Mucosa of descending colon (tissue), 3 donors: ENCODE data around the gene PCDH9. TPM values are rescaled to one million over a fixed set of nuclear protein-coding genes. Genes with fewer than 3 reads are reported as not detected.

Experiments used
- ATAC-seq: fragments of 200-7000 bp; cut with Tn5 transposase; one replicate; pipeline ENCODE4 v1.9.1; 2020; ENCODE audit warnings: mild to moderate bottlenecking, moderate library complexity
- DNase-seq, 3 donors: peaks; one replicate each; pipeline ENCODE4 v3.0.0-alpha.2; 2020
- H3K36me3 ChIP-seq: fragments of 200-600 bp; one replicate; pipeline ENCODE4 v1.8.0; 2021; ENCODE audit warnings: low read depth, mild to moderate bottlenecking
- H3K4me1 ChIP-seq: fragments of 200-600 bp; one replicate; pipeline ENCODE4 v1.8.0; 2021; ENCODE audit warnings: low read depth, mild to moderate bottlenecking
- H3K4me3 ChIP-seq: fragments of 200-600 bp; one replicate; pipeline ENCODE4 v1.8.0; 2021; ENCODE audit warnings: mild to moderate bottlenecking
- H3K9me3 ChIP-seq: fragments of 200-600 bp; one replicate; pipeline ENCODE4 v1.8.0; 2021; ENCODE audit warnings: mild to moderate bottlenecking
- CTCF ChIP-seq: fragments of 200-600 bp; IDR thresholded peaks from one replicate; pipeline ENCODE4 v1.8.0; 2022; ENCODE audit warnings: antibody characterized with exemption, mild to moderate bottlenecking
- intact Hi-C, 2 donors: fragments of 100-400 bp; cut with DNase I in 1 of 2; cut with micrococcal nuclease in 1 of 2; formaldehyde crosslinking; loops; one replicate each; pipeline versions ENCODE4 v1.11.0 to v1.11.1; 2022; cut with DNase I, micrococcal nuclease
- total RNA-seq, 3 donors: library from RNA; stranded (reverse); fragmentation: NEBNext Ultra II Directional in 2 of 3; extraction: Animal tissue kit (Norgen Biotek cat#: 25700) in 2 of 3; gene quantifications; one replicate each; pipeline versions ENCODE4 v1.2.1 to v1.2.4, GENCODE V29; 2021 to 2023
- donor health status: DM: no; HTN: no; CAD: no; lungs with moderate emphysema.
- donor health status: DM: no; HTN: no; CAD: no.
- donor health status: DM: no; HTN: yes; CAD: no.

The PCDH9 gene
- total RNA-seq, 3 donors from 2014 or later: 0.58 to 5.0 (median 0.80) TPM

DNA sequence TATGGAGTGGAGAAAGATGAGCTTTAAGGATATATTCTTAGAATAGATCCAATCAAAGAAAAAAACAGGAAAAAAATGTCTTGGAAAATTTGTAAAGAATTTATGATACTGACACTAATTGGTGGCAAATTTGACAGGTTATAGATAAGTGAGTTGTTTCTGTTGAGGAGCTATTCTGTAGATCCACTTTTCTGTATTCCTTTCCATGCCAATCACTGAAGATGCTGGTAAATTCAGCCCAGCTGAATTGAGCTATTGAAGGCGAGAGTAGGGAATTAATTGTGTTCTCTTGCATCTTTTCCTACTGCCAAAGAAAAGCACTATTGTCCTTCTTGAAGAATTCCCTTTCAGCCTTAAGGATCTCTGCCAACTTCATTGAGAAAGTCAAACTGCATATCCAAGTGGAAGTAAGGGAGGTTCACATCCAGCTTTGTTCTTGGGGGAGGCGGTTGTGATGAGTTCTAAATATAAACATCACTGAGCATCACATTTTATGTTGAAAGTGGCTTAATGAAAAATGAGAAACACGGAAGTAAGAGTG is 113.1 kb downstream of the PCDH9 start:
- no peaks in the 10 kb centered on the region for H3K9me3 ChIP-seq
- no peaks in the 10 kb centered on the region for H3K36me3 ChIP-seq
- DNase-seq (no peak), ATAC-seq (no peak)
- TF ChIP-seq CTCF: no peak
- H3K4me1 ChIP-seq: no peaks in the 10 kb centered on the region
- intact Hi-C loops: no loop called here
- no peak overlapping the region for H3K4me3 ChIP-seq

- intact Hi-C loops: no loop called here
- H3K9me3 ChIP-seq: no peaks in the 10 kb centered on the region
- no peaks in the 10 kb centered on the region for H3K36me3 ChIP-seq
- ATAC-seq (no peak), DNase-seq (no peak)
- no peaks in the 10 kb centered on the region for H3K4me1 ChIP-seq
- H3K4me3 ChIP-seq: no peak overlapping the region
- TF ChIP-seq CTCF: no peak
Measured at GRCh38 chr13:67107979-67108378, 122.2 kb downstream of the PCDH9 start.

DNA sequence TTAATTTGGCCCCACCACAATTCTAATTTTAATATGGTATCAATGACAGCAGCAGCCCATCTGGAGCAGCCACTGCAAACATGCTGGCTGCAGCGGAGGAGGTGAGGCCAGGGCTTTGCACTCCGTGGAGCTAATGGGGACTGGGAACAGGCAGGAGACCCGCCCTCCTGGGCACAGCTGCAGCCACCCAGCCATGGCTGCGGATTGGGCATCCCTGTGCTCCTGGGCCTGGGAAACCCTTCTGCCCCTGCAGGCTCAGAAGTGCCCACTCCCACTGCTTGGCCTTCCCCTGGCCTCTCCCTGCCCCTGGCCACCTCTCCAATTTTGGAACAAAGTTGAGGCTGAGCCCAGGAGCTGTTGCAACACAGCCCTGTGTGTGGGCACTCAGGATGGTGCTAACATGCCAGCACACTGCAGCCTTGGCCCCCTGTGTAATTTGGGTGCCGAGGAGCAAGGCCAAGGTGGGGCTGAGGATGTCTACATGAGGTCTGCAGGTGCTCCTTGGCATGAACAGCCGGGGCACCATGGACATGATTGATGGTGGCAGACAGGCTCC is 123.6 kb downstream of the PCDH9 start:
- TF ChIP-seq CTCF: no peak
- Histone ChIP-seq H3K9me3 (no peaks in the 10 kb centered on the region), H3K4me3 (no peak overlapping the region), H3K4me1 (no peaks in the 10 kb centered on the region), H3K36me3 (no peaks in the 10 kb centered on the region)
- DNase-seq (no peak), ATAC-seq (no peak)
- intact Hi-C loops: no loop called here

DNA sequence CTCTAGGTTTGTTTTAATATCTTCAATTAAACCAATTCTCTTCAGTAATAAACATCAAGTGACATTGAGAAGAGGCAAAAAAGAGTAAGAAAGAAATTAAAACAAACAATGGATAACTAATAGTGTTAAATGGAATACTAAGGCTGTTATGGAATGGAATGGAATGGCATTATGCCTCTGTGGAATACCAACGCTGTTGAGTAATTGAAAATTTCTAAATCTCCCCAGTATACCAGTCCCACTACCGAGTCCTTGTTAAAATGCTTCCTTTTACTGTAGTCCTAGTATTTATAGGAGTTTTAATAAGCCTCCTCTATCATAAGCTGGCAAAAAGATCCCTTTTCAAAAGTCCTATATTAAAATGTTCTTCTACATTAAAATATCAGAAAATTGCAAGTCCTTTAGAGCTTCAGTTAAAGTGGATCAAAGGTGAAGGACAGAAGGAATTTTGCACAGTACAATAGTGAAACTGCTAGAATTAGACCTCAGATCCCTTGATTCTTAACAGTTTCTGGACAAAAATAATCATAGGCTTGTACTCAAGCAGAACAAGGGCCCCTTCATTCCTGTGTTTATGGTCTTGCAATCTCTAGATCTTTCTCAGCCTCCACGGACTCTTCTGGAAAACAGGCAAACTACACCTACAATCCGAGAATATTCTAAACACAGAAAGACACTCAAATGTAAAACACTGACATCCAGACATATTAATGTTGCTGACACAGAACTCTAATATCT is 128.2 kb downstream of the PCDH9 start:
- intact Hi-C loops: no loop called here
- H3K36me3 ChIP-seq: no peaks in the 10 kb centered on the region
- TF ChIP-seq CTCF: no peak
- H3K9me3 ChIP-seq: no peaks in the 10 kb centered on the region
- no peak for DNase-seq
- no peak overlapping the region for H3K4me3 ChIP-seq
- no peaks in the 10 kb centered on the region for H3K4me1 ChIP-seq
- ATAC-seq: no peak

- intact Hi-C loops: no loop called here
- no peak for TF ChIP-seq CTCF
- no peaks in the 10 kb centered on the region for H3K9me3 ChIP-seq
- no peaks in the 10 kb centered on the region for H3K36me3 ChIP-seq
- H3K4me3 ChIP-seq: no peak overlapping the region
- H3K4me1 ChIP-seq: no peaks in the 10 kb centered on the region
- ATAC-seq (no peak), DNase-seq (no peak)
Measured at GRCh38 chr13:67100730-67101129, 129.4 kb downstream of the PCDH9 start.
